ENCODE data around the gene MTA3.

The MTA3 gene

GRCh38 chr2:42796427-42797248 lies 228.2 kb downstream of the MTA3 start:
- no peak overlapping the region for H3K27ac ChIP-seq (ENCODE audit: low read depth, low read length)
- no peak overlapping the region for H2BK120ac ChIP-seq (ENCODE audit: low read depth, low read length)
- H4K8ac ChIP-seq (ENCODE audit: low read depth, low read length) = no peak overlapping the region
- H3K4me1 ChIP-seq (ENCODE audit: control insufficient read depth, low read depth, low read length) = peaks cover 9% of the 10 kb centered on the region
- no peak overlapping the region for H2BK5ac ChIP-seq (ENCODE audit: low read length)
- DNase-seq = no peak
- no peak overlapping the region for H3K9ac ChIP-seq (ENCODE audit: low read length)
- H3K36me3 ChIP-seq (ENCODE audit: control insufficient read depth, insufficient read depth, low read length) = no peaks in the 10 kb centered on the region
- no CpG with 5 or more reads among the region's 7 CpGs for WGBS (ENCODE audit: extremely low coverage, insufficient coverage, low lambda C conversion rate)
- no peak overlapping the region for H2BK15ac ChIP-seq (replicated peaks; ENCODE audit: low read depth)
- H2AK5ac ChIP-seq (ENCODE audit: low read length) = no peak overlapping the region
- no peaks in the 10 kb centered on the region for H3K79me2 ChIP-seq (ENCODE audit: control insufficient read depth, insufficient read depth, low read length)
- no peak overlapping the region for H4K5ac ChIP-seq (ENCODE audit: low read length)
- no peak overlapping the region for H3K4ac ChIP-seq (ENCODE audit: low read depth, low read length)
- H3K23ac ChIP-seq (ENCODE audit: low read length) = no peak overlapping the region
- no peaks in the 10 kb centered on the region for H3K27me3 ChIP-seq (ENCODE audit: insufficient read depth, low read length, poor library complexity)
- H3K4me2 ChIP-seq (ENCODE audit: low read length) = no peak overlapping the region
- no peak overlapping the region for H3K56ac ChIP-seq (ENCODE audit: low read length)
- no peak overlapping the region for H3K18ac ChIP-seq (ENCODE audit: low read length)
- H3K4me3 ChIP-seq (ENCODE audit: low read length) = no peak overlapping the region
- H3K79me1 ChIP-seq (ENCODE audit: low read length) = no peaks in the 10 kb centered on the region

GRCh38 chr2:42797281-42797680 lies 228.8 kb downstream of the MTA3 start:
- Histone ChIP-seq H3K79me1 (ENCODE audit: low read length) (no peaks in the 10 kb centered on the region), H4K5ac (ENCODE audit: low read length) (no peak overlapping the region), H2BK5ac (ENCODE audit: low read length) (no peak overlapping the region), H3K56ac (ENCODE audit: low read length) (no peak overlapping the region), H3K18ac (ENCODE audit: low read length) (no peak overlapping the region), H3K9ac (ENCODE audit: low read length) (no peak overlapping the region), H3K4me1 (ENCODE audit: control insufficient read depth, low read depth, low read length) (peaks cover 6% of the 10 kb centered on the region), H3K27me3 (ENCODE audit: insufficient read depth, low read length, poor library complexity) (no peaks in the 10 kb centered on the region), H4K8ac (ENCODE audit: low read depth, low read length) (no peak overlapping the region), H2BK15ac (replicated peaks; ENCODE audit: low read depth) (no peak overlapping the region), H3K23ac (ENCODE audit: low read length) (no peak overlapping the region), H3K4ac (ENCODE audit: low read depth, low read length) (no peak overlapping the region), H3K79me2 (ENCODE audit: control insufficient read depth, insufficient read depth, low read length) (no peaks in the 10 kb centered on the region), H3K27ac (ENCODE audit: low read depth, low read length) (no peak overlapping the region), H3K36me3 (ENCODE audit: control insufficient read depth, insufficient read depth, low read length) (no peaks in the 10 kb centered on the region), H3K4me2 (ENCODE audit: low read length) (no peak overlapping the region), H2BK120ac (ENCODE audit: low read depth, low read length) (no peak overlapping the region), H3K4me3 (ENCODE audit: low read length) (no peak overlapping the region), H2AK5ac (ENCODE audit: low read length) (no peak overlapping the region)
- no CpG with 5 or more reads among the region's 6 CpGs for WGBS (ENCODE audit: extremely low coverage, insufficient coverage, low lambda C conversion rate)
- DNase-seq = no peak

GRCh38 chr2:42799881-42800280 lies 231.4 kb downstream of the MTA3 start:
- Histone ChIP-seq H3K18ac (ENCODE audit: low read length) (no peak overlapping the region), H3K23ac (ENCODE audit: low read length) (no peak overlapping the region), H3K27me3 (ENCODE audit: insufficient read depth, low read length, poor library complexity) (no peaks in the 10 kb centered on the region), H3K56ac (ENCODE audit: low read length) (no peak overlapping the region), H2BK15ac (replicated peaks; ENCODE audit: low read depth) (no peak overlapping the region), H3K9ac (ENCODE audit: low read length) (no peak overlapping the region), H3K4me1 (ENCODE audit: control insufficient read depth, low read depth, low read length) (no peaks in the 10 kb centered on the region), H4K8ac (ENCODE audit: low read depth, low read length) (no peak overlapping the region), H3K36me3 (ENCODE audit: control insufficient read depth, insufficient read depth, low read length) (no peaks in the 10 kb centered on the region), H2BK5ac (ENCODE audit: low read length) (no peak overlapping the region), H3K79me2 (ENCODE audit: control insufficient read depth, insufficient read depth, low read length) (no peaks in the 10 kb centered on the region), H3K4me2 (ENCODE audit: low read length) (no peak overlapping the region), H3K4me3 (ENCODE audit: low read length) (no peak overlapping the region), H3K4ac (ENCODE audit: low read depth, low read length) (no peak overlapping the region), H2AK5ac (ENCODE audit: low read length) (no peak overlapping the region), H4K5ac (ENCODE audit: low read length) (no peak overlapping the region), H2BK120ac (ENCODE audit: low read depth, low read length) (no peak overlapping the region), H3K79me1 (ENCODE audit: low read length) (no peaks in the 10 kb centered on the region), H3K27ac (ENCODE audit: low read depth, low read length) (no peak overlapping the region)
- DNase-seq = no peak
- no CpG with 5 or more reads among the region's 4 CpGs for WGBS (ENCODE audit: extremely low coverage, insufficient coverage, low lambda C conversion rate)

- H3K79me2 ChIP-seq (ENCODE audit: control insufficient read depth, insufficient read depth, low read length) = no peaks in the 10 kb centered on the region
- H3K4me3 ChIP-seq (ENCODE audit: low read length) = no peak overlapping the region
- no peak overlapping the region for H3K56ac ChIP-seq (ENCODE audit: low read length)
- H2BK5ac ChIP-seq (ENCODE audit: low read length) = no peak overlapping the region
- H3K23ac ChIP-seq (ENCODE audit: low read length) = no peak overlapping the region
- H3K27me3 ChIP-seq (ENCODE audit: insufficient read depth, low read length, poor library complexity) = no peaks in the 10 kb centered on the region
- H3K79me1 ChIP-seq (ENCODE audit: low read length) = no peaks in the 10 kb centered on the region
- no peak overlapping the region for H3K18ac ChIP-seq (ENCODE audit: low read length)
- H3K4ac ChIP-seq (ENCODE audit: low read depth, low read length) = no peak overlapping the region
- no peak overlapping the region for H2BK120ac ChIP-seq (ENCODE audit: low read depth, low read length)
- no peak overlapping the region for H3K27ac ChIP-seq (ENCODE audit: low read depth, low read length)
- H2AK5ac ChIP-seq (ENCODE audit: low read length) = no peak overlapping the region
- H3K4me1 ChIP-seq (ENCODE audit: control insufficient read depth, low read depth, low read length) = no peaks in the 10 kb centered on the region
- H3K36me3 ChIP-seq (ENCODE audit: control insufficient read depth, insufficient read depth, low read length) = no peaks in the 10 kb centered on the region
- no peak overlapping the region for H4K5ac ChIP-seq (ENCODE audit: low read length)
- no CpG with 5 or more reads among the region's 4 CpGs for WGBS (ENCODE audit: extremely low coverage, insufficient coverage, low lambda C conversion rate)
- H2BK15ac ChIP-seq (replicated peaks; ENCODE audit: low read depth) = no peak overlapping the region
- H4K8ac ChIP-seq (ENCODE audit: low read depth, low read length) = no peak overlapping the region
- H3K9ac ChIP-seq (ENCODE audit: low read length) = no peak overlapping the region
- H3K4me2 ChIP-seq (ENCODE audit: low read length) = no peak overlapping the region
- DNase-seq = no peak
Measured at GRCh38 chr2:42800461-42800962, 232.1 kb downstream of the MTA3 start.

GRCh38 chr2:42800981-42801380 lies 232.5 kb downstream of the MTA3 start:
- H3K36me3 ChIP-seq (ENCODE audit: control insufficient read depth, insufficient read depth, low read length) = no peaks in the 10 kb centered on the region
- WGBS (ENCODE audit: extremely low coverage, insufficient coverage, low lambda C conversion rate) = no CpG with 5 or more reads among the region's 2 CpGs

GRCh38 chr2:42801381-42801780 lies 232.9 kb downstream of the MTA3 start:
- Histone ChIP-seq H3K27ac (ENCODE audit: low read depth, low read length) (no peak overlapping the region), H3K9ac (ENCODE audit: low read length) (no peak overlapping the region), H3K56ac (ENCODE audit: low read length) (no peak overlapping the region), H3K4ac (ENCODE audit: low read depth, low read length) (no peak overlapping the region), H3K27me3 (ENCODE audit: insufficient read depth, low read length, poor library complexity) (no peaks in the 10 kb centered on the region), H3K18ac (ENCODE audit: low read length) (no peak overlapping the region), H3K79me1 (ENCODE audit: low read length) (no peaks in the 10 kb centered on the region), H3K4me3 (ENCODE audit: low read length) (no peak overlapping the region), H3K4me2 (ENCODE audit: low read length) (no peak overlapping the region), H2BK120ac (ENCODE audit: low read depth, low read length) (no peak overlapping the region), H3K36me3 (ENCODE audit: control insufficient read depth, insufficient read depth, low read length) (no peaks in the 10 kb centered on the region), H2BK5ac (ENCODE audit: low read length) (no peak overlapping the region), H3K23ac (ENCODE audit: low read length) (no peak overlapping the region), H2BK15ac (replicated peaks; ENCODE audit: low read depth) (no peak overlapping the region), H2AK5ac (ENCODE audit: low read length) (no peak overlapping the region), H3K4me1 (ENCODE audit: control insufficient read depth, low read depth, low read length) (no peaks in the 10 kb centered on the region), H4K5ac (ENCODE audit: low read length) (no peak overlapping the region), H3K79me2 (ENCODE audit: control insufficient read depth, insufficient read depth, low read length) (no peaks in the 10 kb centered on the region), H4K8ac (ENCODE audit: low read depth, low read length) (no peak overlapping the region)
- no peak for DNase-seq
- WGBS (ENCODE audit: extremely low coverage, insufficient coverage, low lambda C conversion rate) = no CpG with 5 or more reads among the region's 4 CpGs

More at GRCh38 chr2:42800981-42801380, 232.5 kb downstream of the MTA3 start:
- no peak overlapping the region for H2AK5ac ChIP-seq (ENCODE audit: low read length)
- H3K4me1 ChIP-seq (ENCODE audit: control insufficient read depth, low read depth, low read length) = no peaks in the 10 kb centered on the region
- H3K4ac ChIP-seq (ENCODE audit: low read depth, low read length) = no peak overlapping the region
- no peak overlapping the region for H2BK120ac ChIP-seq (ENCODE audit: low read depth, low read length)
- H3K79me1 ChIP-seq (ENCODE audit: low read length) = no peaks in the 10 kb centered on the region
- no peak overlapping the region for H3K56ac ChIP-seq (ENCODE audit: low read length)
- no peak overlapping the region for H3K9ac ChIP-seq (ENCODE audit: low read length)
- no peak overlapping the region for H4K8ac ChIP-seq (ENCODE audit: low read depth, low read length)
- no peak overlapping the region for H3K27ac ChIP-seq (ENCODE audit: low read depth, low read length)
- H3K4me3 ChIP-seq (ENCODE audit: low read length) = no peak overlapping the region
- no peaks in the 10 kb centered on the region for H3K79me2 ChIP-seq (ENCODE audit: control insufficient read depth, insufficient read depth, low read length)
- H2BK5ac ChIP-seq (ENCODE audit: low read length) = no peak overlapping the region
- DNase-seq = no peak
- H2BK15ac ChIP-seq (replicated peaks; ENCODE audit: low read depth) = no peak overlapping the region
- H4K5ac ChIP-seq (ENCODE audit: low read length) = no peak overlapping the region
- H3K23ac ChIP-seq (ENCODE audit: low read length) = no peak overlapping the region
- no peak overlapping the region for H3K4me2 ChIP-seq (ENCODE audit: low read length)
- H3K18ac ChIP-seq (ENCODE audit: low read length) = no peak overlapping the region
- H3K27me3 ChIP-seq (ENCODE audit: insufficient read depth, low read length, poor library complexity) = no peaks in the 10 kb centered on the region

Data from mesendoderm (in vitro differentiated cells).